ENCODE results near the gene SLC22A23. TPM values are rescaled to one million over a fixed set of nuclear protein-coding genes. Genes with fewer than 3 reads are reported as not detected.

The SLC22A23 gene
- total RNA-seq, 1 experiment from 2014 or later: 5.7 TPM

- no TSS peak for BruUV-seq (replicated peaks)
- Histone ChIP-seq H3K4me2 (ENCODE audit: low read length) (peak overlapping the region; percentile 78), H3K4me1 (ENCODE audit: insufficient read depth, low read length) (peaks cover 24% of the 10 kb centered on the region), H3K4me3 (ENCODE audit: low read length) (no peak overlapping the region; the same call in 1 of the 2 replicates), H3K79me2 (ENCODE audit: low read length) (no peaks in the 10 kb centered on the region), H4K20me1 (ENCODE audit: low read length) (no peaks in the 10 kb centered on the region), H2AFZ (ENCODE audit: low read length) (no peak overlapping the region), H3K9me2 (replicated peaks; ENCODE audit: low read length) (no peaks in the 10 kb centered on the region), H3K27ac (ENCODE audit: low read length) (peak overlapping the region; percentile 89), H3F3A (ENCODE audit: low read length, unreplicated experiment) (peaks cover 8% of the 10 kb centered on the region), H3K36me3 (ENCODE audit: low read depth, low read length) (no peaks in the 10 kb centered on the region), H3K9me3 (ENCODE audit: low read length) (no peaks in the 10 kb centered on the region), H3K9ac (ENCODE audit: low read length) (peak overlapping the region; percentile 70), H3K27me3 (ENCODE audit: low read length) (no peaks in the 10 kb centered on the region)
- TF ChIP-seq EZH2phosphoT487 (IDR thresholded peaks at IDR 0.05; ENCODE audit: borderline replicate concordance, low read length) (no peak), EZH2 (IDR thresholded peaks at IDR 0.05; ENCODE audit: low read length, unreplicated experiment) (no peak)
- TF ChIP-seq, protein P1, sequence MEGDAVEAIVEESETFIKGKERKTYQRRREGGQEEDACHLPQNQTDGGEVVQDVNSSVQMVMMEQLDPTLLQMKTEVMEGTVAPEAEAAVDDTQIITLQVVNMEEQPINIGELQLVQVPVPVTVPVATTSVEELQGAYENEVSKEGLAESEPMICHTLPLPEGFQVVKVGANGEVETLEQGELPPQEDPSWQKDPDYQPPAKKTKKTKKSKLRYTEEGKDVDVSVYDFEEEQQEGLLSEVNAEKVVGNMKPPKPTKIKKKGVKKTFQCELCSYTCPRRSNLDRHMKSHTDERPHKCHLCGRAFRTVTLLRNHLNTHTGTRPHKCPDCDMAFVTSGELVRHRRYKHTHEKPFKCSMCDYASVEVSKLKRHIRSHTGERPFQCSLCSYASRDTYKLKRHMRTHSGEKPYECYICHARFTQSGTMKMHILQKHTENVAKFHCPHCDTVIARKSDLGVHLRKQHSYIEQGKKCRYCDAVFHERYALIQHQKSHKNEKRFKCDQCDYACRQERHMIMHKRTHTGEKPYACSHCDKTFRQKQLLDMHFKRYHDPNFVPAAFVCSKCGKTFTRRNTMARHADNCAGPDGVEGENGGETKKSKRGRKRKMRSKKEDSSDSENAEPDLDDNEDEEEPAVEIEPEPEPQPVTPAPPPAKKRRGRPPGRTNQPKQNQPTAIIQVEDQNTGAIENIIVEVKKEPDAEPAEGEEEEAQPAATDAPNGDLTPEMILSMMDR (conservative IDR thresholded peaks at IDR 0.05; ENCODE audit: low read depth, low read length): no peak
- intact Hi-C loops (cut with micrococcal nuclease): no loop called here
- no peak for ATAC-seq
- CTCF ChIA-PET: no interaction called here
- POLR2A ChIA-PET (ENCODE audit: unreplicated experiment): no interaction called here
- DNase-seq: peak; percentile 11
Measured at GRCh38 chr6:3280866-3281465, 175.9 kb downstream of the SLC22A23 start.

DNA sequence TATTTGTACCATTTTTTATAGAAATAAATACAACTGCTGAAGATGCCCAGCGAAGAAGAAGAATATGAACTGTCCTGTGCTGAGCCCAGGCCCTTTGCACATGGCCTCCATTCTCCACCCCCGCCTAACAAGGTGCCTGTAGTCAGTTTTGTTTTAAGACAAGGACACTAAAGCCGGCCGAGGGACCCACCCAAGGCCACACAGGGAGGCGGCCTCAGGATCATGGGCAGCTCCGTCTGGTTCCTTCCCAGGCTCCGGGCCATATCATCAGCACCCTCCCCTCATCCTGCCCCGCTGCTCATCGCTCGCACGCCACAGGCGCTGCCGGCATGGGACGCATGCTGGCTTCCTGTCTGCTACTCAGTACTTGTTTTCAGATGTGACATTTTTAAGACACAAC is 176.8 kb downstream of the SLC22A23 start:
- no TSS peak for BruUV-seq (replicated peaks)
- Histone ChIP-seq H3F3A (ENCODE audit: low read length, unreplicated experiment) (peaks cover 8% of the 10 kb centered on the region), H3K27ac (ENCODE audit: low read length) (no peak overlapping the region), H3K79me2 (ENCODE audit: low read length) (no peaks in the 10 kb centered on the region), H3K9me3 (ENCODE audit: low read length) (no peaks in the 10 kb centered on the region), H3K9ac (ENCODE audit: low read length) (no peak overlapping the region), H3K27me3 (ENCODE audit: low read length) (no peaks in the 10 kb centered on the region), H3K36me3 (ENCODE audit: low read depth, low read length) (no peaks in the 10 kb centered on the region), H4K20me1 (ENCODE audit: low read length) (no peaks in the 10 kb centered on the region), H3K4me2 (ENCODE audit: low read length) (no peak overlapping the region), H2AFZ (ENCODE audit: low read length) (no peak overlapping the region), H3K9me2 (replicated peaks; ENCODE audit: low read length) (no peaks in the 10 kb centered on the region), H3K4me1 (ENCODE audit: insufficient read depth, low read length) (peaks cover 24% of the 10 kb centered on the region), H3K4me3 (ENCODE audit: low read length) (no peak overlapping the region)
- ChIA-PET POLR2A (ENCODE audit: unreplicated experiment) (no interaction called here), CTCF (interaction anchor here (0.5 to 1.0 kb wide), 5 partner anchors 123 to 230 kb away, joined by 3 to 10 read pairs (median 5); no protein-coding TSS in a partner anchor)
- ATAC-seq: no peak
- no peak for TF ChIP-seq EZH2 (IDR thresholded peaks at IDR 0.05; ENCODE audit: low read length, unreplicated experiment)
- TF ChIP-seq, protein P1 (conservative IDR thresholded peaks at IDR 0.05; ENCODE audit: low read depth, low read length): no peak
- no peak for TF ChIP-seq EZH2phosphoT487 (IDR thresholded peaks at IDR 0.05; ENCODE audit: borderline replicate concordance, low read length)
- no peak for DNase-seq
- intact Hi-C loops (cut with micrococcal nuclease): no loop called here

GRCh38 chr6:3278691-3279090 is 178.2 kb downstream of the SLC22A23 start:
- Histone ChIP-seq H3K9ac (ENCODE audit: low read length) (no peak overlapping the region), H3K79me2 (ENCODE audit: low read length) (no peaks in the 10 kb centered on the region), H4K20me1 (ENCODE audit: low read length) (no peaks in the 10 kb centered on the region), H3K27me3 (ENCODE audit: low read length) (no peaks in the 10 kb centered on the region), H3F3A (ENCODE audit: low read length, unreplicated experiment) (peaks cover 8% of the 10 kb centered on the region), H3K36me3 (ENCODE audit: low read depth, low read length) (no peaks in the 10 kb centered on the region; the same call in 1 of the 2 replicates), H3K4me2 (ENCODE audit: low read length) (no peak overlapping the region), H3K27ac (ENCODE audit: low read length) (no peak overlapping the region), H3K9me2 (replicated peaks; ENCODE audit: low read length) (no peaks in the 10 kb centered on the region), H3K4me1 (ENCODE audit: insufficient read depth, low read length) (peaks cover 24% of the 10 kb centered on the region), H3K4me3 (ENCODE audit: low read length) (no peak overlapping the region), H3K9me3 (ENCODE audit: low read length) (no peaks in the 10 kb centered on the region), H2AFZ (ENCODE audit: low read length) (no peak overlapping the region)
- ATAC-seq (no peak), DNase-seq (no peak)
- intact Hi-C loops (cut with micrococcal nuclease): loop anchor here (1.0 to 10.0 kb wide), 2 partner anchors 454 to 716 kb away; no protein-coding TSS in a partner anchor
- ChIA-PET POLR2A (ENCODE audit: unreplicated experiment) (no interaction called here), CTCF (no interaction called here)
- BruUV-seq (replicated peaks): no TSS peak
- TF ChIP-seq, protein P1 (conservative IDR thresholded peaks at IDR 0.05; ENCODE audit: low read depth, low read length): no peak
- TF ChIP-seq EZH2 (IDR thresholded peaks at IDR 0.05; ENCODE audit: low read length, unreplicated experiment) (no peak), EZH2phosphoT487 (IDR thresholded peaks at IDR 0.05; ENCODE audit: borderline replicate concordance, low read length) (no peak)

Data from PC-3 (cell line).